ENCODE results near the gene RPS6KA2.
A peak's percentile ranks its signal among the peaks of the same experiment; 100 is the strongest.

The RPS6KA2 gene

GRCh38 chr6:166601956-166602355 lies 25.1 kb downstream of the RPS6KA2 start:
- Mint-ChIP-seq H3K27ac (no peak overlapping the region), H3K4me1 (ENCODE audit: low read depth) (no peaks in the 10 kb centered on the region), H3K27me3 (no peaks in the 10 kb centered on the region), H3K36me3 (ENCODE audit: low read depth) (no peaks in the 10 kb centered on the region), H3K9me3 (no peaks in the 10 kb centered on the region), H3K4me3 (no peak overlapping the region)

GRCh38 chr6:166600931-166601330 lies 26.1 kb downstream of the RPS6KA2 start:
- Mint-ChIP-seq H3K9me3 (no peaks in the 10 kb centered on the region), H3K27me3 (no peaks in the 10 kb centered on the region), H3K4me1 (ENCODE audit: low read depth) (no peaks in the 10 kb centered on the region), H3K4me3 (no peak overlapping the region), H3K27ac (no peak overlapping the region), H3K36me3 (ENCODE audit: low read depth) (no peaks in the 10 kb centered on the region)

GRCh38 chr6:166599205-166599604 lies 27.8 kb downstream of the RPS6KA2 start:
- H3K4me3 Mint-ChIP-seq, result no peak overlapping the region
- no peaks in the 10 kb centered on the region for H3K27me3 Mint-ChIP-seq
- no peak overlapping the region for H3K27ac Mint-ChIP-seq
- no peaks in the 10 kb centered on the region for H3K4me1 Mint-ChIP-seq (ENCODE audit: low read depth)
- no peaks in the 10 kb centered on the region for H3K36me3 Mint-ChIP-seq (ENCODE audit: low read depth)
- no peaks in the 10 kb centered on the region for H3K9me3 Mint-ChIP-seq

GRCh38 chr6:166598441-166599138 lies 28.5 kb downstream of the RPS6KA2 start:
- Mint-ChIP-seq H3K9me3 (no peaks in the 10 kb centered on the region), H3K36me3 (ENCODE audit: low read depth) (no peaks in the 10 kb centered on the region), H3K27me3 (no peaks in the 10 kb centered on the region), H3K27ac (no peak overlapping the region), H3K4me1 (ENCODE audit: low read depth) (no peaks in the 10 kb centered on the region), H3K4me3 (no peak overlapping the region)

GRCh38 chr6:166597711-166598440 lies 29.2 kb downstream of the RPS6KA2 start:
- H3K9me3 Mint-ChIP-seq, result no peaks in the 10 kb centered on the region
- H3K4me1 Mint-ChIP-seq (ENCODE audit: low read depth), result no peaks in the 10 kb centered on the region
- H3K27me3 Mint-ChIP-seq, result no peaks in the 10 kb centered on the region
- no peaks in the 10 kb centered on the region for H3K36me3 Mint-ChIP-seq (ENCODE audit: low read depth)
- no peak overlapping the region for H3K27ac Mint-ChIP-seq
- no peak overlapping the region for H3K4me3 Mint-ChIP-seq

- Mint-ChIP-seq H3K9me3 (no peaks in the 10 kb centered on the region), H3K27me3 (no peaks in the 10 kb centered on the region), H3K4me1 (ENCODE audit: low read depth) (no peaks in the 10 kb centered on the region), H3K4me3 (no peak overlapping the region), H3K36me3 (ENCODE audit: low read depth) (no peaks in the 10 kb centered on the region), H3K27ac (no peak overlapping the region)
Observed at GRCh38 chr6:166596776-166597507, 30.1 kb downstream of the RPS6KA2 start.

GRCh38 chr6:166595949-166596348 lies 31.1 kb downstream of the RPS6KA2 start:
- Mint-ChIP-seq H3K27me3 (no peaks in the 10 kb centered on the region), H3K4me3 (no peak overlapping the region), H3K4me1 (ENCODE audit: low read depth) (peaks cover under 1% of the 10 kb centered on the region), H3K9me3 (no peaks in the 10 kb centered on the region), H3K36me3 (ENCODE audit: low read depth) (no peaks in the 10 kb centered on the region), H3K27ac (no peak overlapping the region)

- H3K27ac Mint-ChIP-seq, result no peak overlapping the region
- no peaks in the 10 kb centered on the region for H3K9me3 Mint-ChIP-seq
- peaks cover 3% of the 10 kb centered on the region for H3K4me1 Mint-ChIP-seq (ENCODE audit: low read depth)
- no peaks in the 10 kb centered on the region for H3K36me3 Mint-ChIP-seq (ENCODE audit: low read depth)
- no peak overlapping the region for H3K4me3 Mint-ChIP-seq
- no peaks in the 10 kb centered on the region for H3K27me3 Mint-ChIP-seq
Observed at GRCh38 chr6:166595061-166595780, 31.8 kb downstream of the RPS6KA2 start.

- H3K27ac Mint-ChIP-seq, result no peak overlapping the region
- no peaks in the 10 kb centered on the region for H3K9me3 Mint-ChIP-seq
- H3K36me3 Mint-ChIP-seq (ENCODE audit: low read depth), result no peaks in the 10 kb centered on the region
- no peaks in the 10 kb centered on the region for H3K27me3 Mint-ChIP-seq
- H3K4me3 Mint-ChIP-seq, result no peak overlapping the region
- H3K4me1 Mint-ChIP-seq (ENCODE audit: low read depth), result peaks cover 20% of the 10 kb centered on the region
Observed at GRCh38 chr6:166592821-166593220, 34.2 kb downstream of the RPS6KA2 start.

GRCh38 chr6:166591961-166592520 lies 35.0 kb downstream of the RPS6KA2 start:
- Mint-ChIP-seq H3K36me3 (ENCODE audit: low read depth) (no peaks in the 10 kb centered on the region), H3K27ac (no peak overlapping the region), H3K4me3 (no peak overlapping the region), H3K4me1 (ENCODE audit: low read depth) (peaks cover 24% of the 10 kb centered on the region), H3K27me3 (no peaks in the 10 kb centered on the region), H3K9me3 (no peaks in the 10 kb centered on the region)

GRCh38 chr6:166591026-166591425 lies 36.0 kb downstream of the RPS6KA2 start:
- Mint-ChIP-seq H3K9me3 (no peaks in the 10 kb centered on the region), H3K4me1 (ENCODE audit: low read depth) (peaks cover 27% of the 10 kb centered on the region), H3K27me3 (no peaks in the 10 kb centered on the region), H3K36me3 (ENCODE audit: low read depth) (no peaks in the 10 kb centered on the region), H3K4me3 (no peak overlapping the region), H3K27ac (no peak overlapping the region)

- no peak overlapping the region for H3K4me3 Mint-ChIP-seq
- no peak overlapping the region for H3K27ac Mint-ChIP-seq
- no peaks in the 10 kb centered on the region for H3K9me3 Mint-ChIP-seq
- no peaks in the 10 kb centered on the region for H3K27me3 Mint-ChIP-seq
- peaks cover 27% of the 10 kb centered on the region for H3K4me1 Mint-ChIP-seq (ENCODE audit: low read depth)
- H3K36me3 Mint-ChIP-seq (ENCODE audit: low read depth), result no peaks in the 10 kb centered on the region
Observed at GRCh38 chr6:166589786-166590574, 37.1 kb downstream of the RPS6KA2 start.

- Mint-ChIP-seq H3K27ac (peak overlapping the region; percentile 61), H3K4me1 (ENCODE audit: low read depth) (peaks cover 27% of the 10 kb centered on the region), H3K4me3 (no peak overlapping the region), H3K36me3 (ENCODE audit: low read depth) (no peaks in the 10 kb centered on the region), H3K9me3 (no peaks in the 10 kb centered on the region), H3K27me3 (no peaks in the 10 kb centered on the region)
Observed at GRCh38 chr6:166589337-166589731, 37.7 kb downstream of the RPS6KA2 start.
